Right ventricle myocardium inferior (tissue), 1 donor: ENCODE measurements around the gene TALDO1. TPM values are rescaled to one million over a fixed set of nuclear protein-coding genes. Genes with fewer than 3 reads are reported as not detected.

Experiments
- ATAC-seq: fragments of 200-7000 bp; cut with Tn5 transposase; one replicate; pipeline ENCODE4 v1.9.1; 2020; ENCODE audit warnings: mild to moderate bottlenecking, moderate library complexity
- DNase-seq: peaks from one replicate; pipeline ENCODE4 v3.0.0; 2021; ENCODE audit errors: missing footprints
- intact Hi-C: fragments of 100-400 bp; cut with DNase I; formaldehyde crosslinking; loops from one replicate; pipeline ENCODE4 v1.11.0; 2022
- total RNA-seq: library from RNA; stranded (reverse); fragmentation: NEBNext Ultra II Directional; extraction: Animal tissue kit (Norgen Biotek cat#: 25700); gene quantifications from one replicate; pipeline ENCODE4 v1.2.1, GENCODE V29; 2021
- donor health status: DM: no; HTN: yes; CAD: no; lungs with severe emphysema.

Gene TALDO1
- total RNA-seq, 1 donor from 2014 or later = 102 TPM

GRCh38 chr11:776561-777287, 29.5 kb downstream of the TALDO1 start:
- ATAC-seq (peak; percentile 18), DNase-seq (no peak)
- intact Hi-C loops = no loop called here

- DNase-seq = peak; percentile 96
- intact Hi-C loops = no loop called here
- peak; percentile 94 for ATAC-seq
These were observed 30.3 kb downstream of the TALDO1 start, which contains the start of gene GATD1 for GRCh38 chr11:777288-778255. Gene GATD1 (minus strand): TSS chr11:777487. CDS start chr11:777462, 25 bp downstream.

- ATAC-seq (no peak), DNase-seq (peak; percentile 45)
- intact Hi-C loops = no loop called here
These were observed 32.0 kb downstream of the TALDO1 start for GRCh38 chr11:778976-779954.

- intact Hi-C loops = no loop called here
- DNase-seq (peak; percentile 49), ATAC-seq (no peak)
These were observed 32.8 kb downstream of the TALDO1 start for GRCh38 chr11:779955-780532.

- DNase-seq (peak; percentile 6), ATAC-seq (no peak)
- intact Hi-C loops = no loop called here
These were observed 35.3 kb downstream of the TALDO1 start for GRCh38 chr11:782264-783174.

- DNase-seq = peak; percentile 84
- intact Hi-C loops = no loop called here
- peak; percentile 64 for ATAC-seq
These were observed 36.3 kb downstream of the TALDO1 start for GRCh38 chr11:783581-784015.

- intact Hi-C loops = no loop called here
- no peak for ATAC-seq
- no peak for DNase-seq
These were observed 39.2 kb downstream of the TALDO1 start for GRCh38 chr11:786235-787083.

GRCh38 chr11:787084-787675, 39.9 kb downstream of the TALDO1 start:
- intact Hi-C loops = no loop called here
- no peak for ATAC-seq
- DNase-seq = no peak

GRCh38 chr11:788009-788640, 40.9 kb downstream of the TALDO1 start:
- no peak for DNase-seq
- no peak for ATAC-seq
- intact Hi-C loops = no loop called here

GRCh38 chr11:788953-789940, 42.0 kb downstream of the TALDO1 start:
- intact Hi-C loops = no loop called here
- DNase-seq (no peak), ATAC-seq (no peak)

GRCh38 chr11:789943-790342, 42.7 kb downstream of the TALDO1 start, which contains the start of gene CEND1:
Gene CEND1 (minus strand): TSS chr11:790090. CDS start chr11:788576, 1,514 bp downstream.
- ATAC-seq = peak; percentile 27

GRCh38 chr11:790721-791564, 43.7 kb downstream of the TALDO1 start:
- intact Hi-C loops = no loop called here
- DNase-seq (no peak), ATAC-seq (no peak)

More at GRCh38 chr11:789943-790342, 42.7 kb downstream of the TALDO1 start, which contains the start of gene CEND1:
- intact Hi-C loops = no loop called here
- DNase-seq = no peak
